DMS53 (cell line): Measurements from ENCODE around the gene SIM2.
A peak's percentile ranks its signal among the peaks of the same experiment; 100 is the strongest.

Experiments used
- DNase-seq: peaks from one replicate; lab custom pipeline; 2025; lab: John Stamatoyannopoulos, UW

The SIM2 gene

DNA sequence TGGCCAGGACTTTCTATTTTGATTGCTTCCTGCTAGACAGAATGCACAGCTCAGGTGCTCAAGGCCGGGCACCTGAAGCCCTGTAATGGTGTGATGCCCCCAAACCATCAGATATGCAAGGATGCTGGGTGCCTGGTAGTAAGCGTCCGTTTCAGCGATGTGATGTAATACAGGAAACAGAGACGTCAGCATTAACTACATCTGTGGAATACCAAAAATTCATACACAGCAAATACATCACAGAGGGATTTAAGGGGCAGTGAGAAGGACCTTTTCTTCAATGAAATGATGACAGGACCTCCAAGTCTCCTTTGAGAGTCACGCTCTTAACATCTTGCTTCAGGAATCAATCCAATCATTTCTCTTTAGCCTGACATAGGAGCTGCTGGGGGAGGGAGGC lies 64.4 kb downstream of the SIM2 start:
- DNase-seq: no peak

DNA sequence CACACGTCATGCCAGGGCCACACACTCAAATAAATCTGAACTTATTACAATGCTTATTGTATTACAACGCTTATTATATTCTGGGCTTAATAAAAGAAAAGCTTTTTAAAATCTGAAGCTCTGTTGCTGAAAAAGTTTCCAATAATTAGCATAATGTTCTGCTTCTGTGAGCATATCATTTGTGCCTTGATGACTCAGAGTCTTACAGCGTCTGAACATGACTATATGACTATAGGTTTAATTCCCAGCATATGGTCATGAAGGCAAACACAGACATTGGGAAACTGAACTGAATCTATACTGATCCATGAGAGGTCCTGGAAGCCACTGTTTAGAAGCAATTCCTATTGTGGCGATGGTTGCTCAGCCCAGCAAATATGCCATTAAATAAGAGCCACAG lies 66.3 kb downstream of the SIM2 start:
- no peak for DNase-seq

DNA sequence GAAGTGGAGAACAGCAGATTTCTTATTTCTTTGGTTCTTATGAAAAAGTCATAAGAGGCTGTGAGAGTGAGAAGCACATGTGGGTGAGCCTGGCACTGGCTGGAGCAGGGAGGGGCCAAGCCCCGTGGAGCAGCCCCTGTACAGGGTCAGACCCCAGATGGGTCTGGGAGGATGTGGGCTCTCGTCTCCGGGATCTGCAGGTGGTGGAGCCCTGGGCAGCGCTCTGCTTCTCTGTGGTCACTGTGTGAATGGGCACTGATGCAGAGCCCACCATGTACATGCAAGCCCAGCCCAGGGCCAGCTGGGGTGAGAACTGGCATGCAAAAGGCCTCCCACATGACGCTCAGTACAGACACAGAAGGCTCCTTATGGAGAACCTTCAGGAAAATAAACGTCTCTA lies 67.6 kb downstream of the SIM2 start:
- DNase-seq: no peak

DNA sequence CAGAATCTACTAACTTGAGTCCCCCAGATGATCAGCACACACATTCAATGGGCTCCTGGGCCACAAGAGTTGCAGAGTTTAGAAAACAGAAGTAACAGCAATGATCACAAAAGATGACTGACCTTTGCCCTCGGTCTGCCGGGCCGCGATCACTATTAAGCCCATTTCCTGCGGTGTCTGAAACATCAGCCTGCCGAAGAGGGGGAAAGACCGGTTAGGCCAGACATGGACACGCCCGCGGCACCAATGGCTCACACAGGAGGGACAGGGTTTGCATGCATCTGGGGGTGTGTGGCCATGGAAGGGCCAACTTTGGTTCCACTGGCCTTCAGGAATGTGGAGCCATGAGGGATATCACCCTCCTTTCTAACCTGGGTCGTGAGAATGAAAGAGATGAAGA lies 68.2 kb downstream of the SIM2 start:
- DNase-seq: no peak

DNA sequence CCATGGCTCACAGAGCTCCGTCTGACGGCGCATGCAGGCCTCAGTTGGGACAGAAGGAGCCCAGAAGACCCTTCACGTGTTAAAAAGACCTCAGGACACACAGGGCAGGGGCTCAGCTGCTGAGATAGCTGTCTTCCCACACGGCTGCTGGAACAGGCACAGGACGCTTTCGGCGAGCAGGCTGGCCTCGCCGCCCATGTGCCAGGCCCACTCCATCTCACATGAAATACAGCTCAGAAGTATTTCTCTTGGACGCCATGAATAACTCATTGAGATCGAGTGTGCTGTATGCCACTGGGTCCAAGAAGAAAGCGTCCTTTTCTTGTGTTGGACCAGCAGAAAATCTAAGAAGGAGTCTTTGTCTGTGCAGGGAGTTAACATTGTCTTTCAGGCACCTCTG lies 69.6 kb downstream of the SIM2 start:
- DNase-seq: no peak

DNA sequence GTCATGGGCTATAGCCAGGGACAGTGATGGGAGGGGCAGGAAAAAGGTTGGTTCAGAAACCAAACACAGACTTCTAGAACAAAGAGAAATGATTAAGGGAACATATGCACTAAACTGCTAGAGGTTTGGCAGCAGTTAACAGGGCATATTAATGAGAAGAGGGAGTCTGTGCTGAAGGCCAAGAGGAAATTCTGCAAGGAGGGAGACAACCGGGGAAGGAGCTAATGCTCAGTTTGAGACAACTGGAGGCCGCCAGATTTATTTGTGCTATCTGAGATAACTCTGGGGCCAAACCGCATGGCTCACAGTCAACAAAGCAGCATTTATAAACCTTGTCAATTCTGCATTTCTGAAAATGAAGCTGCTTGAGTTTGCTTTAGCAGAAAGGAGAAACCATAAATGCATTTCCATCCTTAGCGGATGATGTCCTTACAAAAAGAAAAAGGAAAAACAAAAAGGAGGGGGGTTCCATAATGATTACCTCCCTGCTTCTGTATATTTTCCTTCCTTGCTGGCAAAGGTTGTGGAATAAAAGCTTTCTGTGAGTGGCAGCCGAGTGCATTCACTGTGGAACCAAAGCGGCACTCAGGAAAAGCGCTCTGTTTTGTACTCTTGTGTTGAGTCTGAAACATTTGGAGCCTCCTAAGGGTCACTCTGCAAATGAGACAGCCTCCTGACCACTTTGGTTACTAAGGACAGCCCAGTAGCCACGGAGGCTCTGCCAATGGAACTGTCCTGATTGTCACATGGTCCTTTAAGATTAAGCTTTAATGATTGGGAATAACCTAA lies 70.3 kb downstream of the SIM2 start:
- DNase-seq: no peak

DNA sequence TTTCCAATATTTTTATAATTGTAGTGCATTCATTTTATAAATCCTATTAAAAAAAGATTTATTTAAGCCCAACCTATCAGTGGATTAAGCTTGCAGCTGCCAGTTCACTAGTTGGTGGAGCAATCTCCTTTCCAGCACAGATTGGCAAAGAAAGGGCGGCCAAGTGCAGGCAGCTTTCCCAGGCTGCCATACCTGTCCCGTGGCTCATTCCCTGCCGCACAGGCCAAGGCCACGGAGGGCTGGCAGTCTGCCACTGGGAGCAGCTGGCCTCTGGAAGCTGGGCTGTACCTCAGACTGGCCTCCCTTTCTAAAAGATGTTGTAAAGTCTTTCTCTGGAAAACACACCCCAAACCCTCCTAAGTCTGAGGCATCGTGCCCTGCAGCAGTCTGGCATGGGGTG lies 74.2 kb downstream of the SIM2 start:
- peak; percentile 62 for DNase-seq

DNA sequence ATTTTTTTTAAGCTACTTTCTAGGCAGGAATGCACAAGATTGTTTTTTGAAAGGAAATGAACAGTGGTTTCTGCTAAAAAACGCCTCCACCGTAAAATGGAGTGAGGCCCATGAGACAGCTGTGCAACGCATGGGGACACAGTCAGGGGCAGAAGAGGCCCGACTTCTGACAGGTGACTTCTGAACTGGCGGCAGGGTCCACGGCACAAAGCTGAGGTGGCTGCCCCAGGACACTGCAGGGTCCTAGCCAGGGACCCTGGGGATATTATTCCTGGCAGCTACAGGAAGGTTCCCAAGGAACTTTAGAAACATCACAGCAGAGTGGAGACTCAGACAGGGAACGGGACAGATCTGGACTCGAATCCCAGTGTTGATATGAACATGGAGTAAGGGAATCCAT lies 75.1 kb downstream of the SIM2 start:
- no peak for DNase-seq

DNA sequence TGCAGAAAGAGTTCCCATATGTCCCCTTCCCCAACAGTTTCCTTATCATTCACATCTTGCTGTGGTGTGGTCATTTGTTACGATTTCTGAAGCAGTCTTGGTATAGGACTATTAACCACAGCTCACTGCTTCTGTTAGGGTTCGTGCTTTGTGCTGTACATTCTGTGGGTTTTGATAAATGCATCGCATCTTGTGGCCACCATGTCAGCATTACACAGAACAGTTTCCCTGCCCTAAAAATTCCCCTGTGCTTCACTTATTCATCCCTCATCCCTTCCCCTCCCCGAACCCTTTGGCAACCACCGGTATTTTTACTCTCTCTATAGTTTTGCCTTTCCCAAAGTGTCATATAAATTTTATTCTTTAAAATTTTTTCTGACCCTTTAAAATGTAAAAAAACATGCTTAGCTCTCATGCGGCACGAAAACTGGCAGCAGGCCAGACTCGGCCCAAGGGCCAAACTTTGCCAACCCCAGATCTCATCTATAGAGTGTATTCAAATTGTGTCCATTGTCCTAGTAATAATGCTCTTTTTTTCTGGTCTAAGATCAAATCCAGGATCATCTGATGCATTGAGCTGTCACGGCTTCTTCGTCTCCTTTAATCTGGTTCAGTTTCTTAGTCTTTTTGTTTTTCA lies 78.2 kb downstream of the SIM2 start:
- DNase-seq: no peak

DNA sequence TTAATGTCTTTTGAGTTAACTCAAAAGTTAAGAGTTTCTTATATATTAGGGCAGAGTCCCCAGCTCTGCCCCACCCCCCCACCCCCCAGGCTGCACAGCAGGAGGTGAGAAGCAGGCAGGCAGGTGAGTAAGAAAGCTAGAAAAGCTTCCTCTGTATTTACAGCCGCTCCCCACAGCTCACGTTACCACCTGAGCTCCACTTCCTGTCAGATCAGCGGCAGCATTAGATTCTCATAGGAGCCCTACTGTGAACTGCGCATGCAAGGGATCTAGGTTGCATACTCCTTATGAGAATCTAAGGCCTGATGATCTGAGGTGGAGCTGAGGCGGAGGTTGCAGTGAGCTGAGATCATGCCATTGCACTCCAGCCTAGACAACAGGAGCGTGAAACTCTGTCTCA lies 81.9 kb downstream of the SIM2 start:
- no peak for DNase-seq

DNA sequence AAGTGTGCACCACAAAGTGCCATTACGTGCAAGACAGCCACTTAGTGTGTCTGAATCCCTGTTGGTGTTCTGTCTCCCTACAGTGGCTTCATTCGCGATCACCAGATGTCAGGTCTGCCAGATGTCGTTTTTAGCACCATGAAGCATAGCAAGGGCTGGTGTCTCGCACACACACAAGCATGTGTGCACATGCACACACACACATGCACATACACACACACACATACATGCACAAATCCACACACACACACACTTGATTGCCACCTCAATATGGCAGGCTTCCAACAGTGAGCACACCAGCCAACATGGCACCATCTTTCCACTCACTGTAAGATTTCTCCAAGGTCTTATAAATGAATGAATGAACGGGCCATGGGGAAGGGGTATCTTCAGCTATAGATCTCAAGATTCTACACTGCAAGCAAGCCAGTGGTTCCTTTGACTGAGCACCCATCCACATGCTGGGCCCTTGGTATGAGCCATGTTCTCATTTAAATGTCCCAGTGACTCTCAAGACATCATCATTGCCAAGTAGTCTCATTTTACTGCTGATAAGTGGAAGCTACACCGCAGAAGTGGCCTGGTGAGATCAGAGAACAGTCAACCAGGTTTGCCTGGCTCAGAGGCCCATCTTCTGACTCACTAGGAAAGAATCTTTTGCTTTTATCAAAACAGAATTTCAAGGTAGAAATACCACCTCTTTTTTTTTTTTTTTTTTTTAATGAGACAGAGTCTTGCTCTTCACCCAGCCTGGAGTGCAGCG lies 84.9 kb downstream of the SIM2 start:
- DNase-seq: peak; percentile 28

DNA sequence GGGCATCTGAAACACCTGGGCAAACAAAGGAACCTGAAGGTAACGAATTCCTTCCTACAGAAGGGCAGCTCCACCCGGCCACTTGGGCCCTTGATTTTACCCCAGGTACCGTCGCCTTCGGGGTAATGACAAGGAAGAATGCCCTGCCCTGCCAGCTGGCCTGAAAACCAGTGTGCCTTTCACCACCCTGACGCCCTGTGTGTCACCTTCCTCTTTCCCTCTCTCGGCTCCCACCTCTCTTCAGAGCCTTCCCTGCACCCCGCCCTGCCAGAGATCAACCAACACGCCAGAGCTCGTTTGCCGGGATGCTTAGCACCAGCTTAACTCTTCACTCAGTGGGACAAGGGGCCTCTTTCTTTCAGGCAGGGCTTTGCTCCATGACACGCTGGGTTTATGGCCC lies 86.0 kb downstream of the SIM2 start:
- DNase-seq: no peak

DNA sequence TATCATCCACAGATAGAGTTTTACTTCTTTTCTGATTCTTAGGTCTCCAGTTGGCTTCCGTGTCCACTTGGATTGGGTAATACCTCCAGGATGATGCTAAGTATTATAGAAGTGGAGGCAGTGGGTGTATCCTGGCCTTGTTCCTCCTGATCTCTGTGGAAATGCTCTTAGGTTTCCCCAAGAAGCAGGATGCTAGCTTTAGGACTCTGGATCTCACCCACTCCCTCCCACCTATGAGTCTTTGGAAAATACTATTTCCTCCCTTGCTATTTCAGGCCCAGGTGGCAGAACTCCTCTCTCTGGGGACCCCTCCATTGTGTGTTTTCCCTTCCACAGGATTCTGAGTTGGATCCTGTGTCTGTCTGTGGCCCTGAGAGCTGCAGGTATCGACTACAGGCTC lies 86.7 kb downstream of the SIM2 start:
- no peak for DNase-seq

DNA sequence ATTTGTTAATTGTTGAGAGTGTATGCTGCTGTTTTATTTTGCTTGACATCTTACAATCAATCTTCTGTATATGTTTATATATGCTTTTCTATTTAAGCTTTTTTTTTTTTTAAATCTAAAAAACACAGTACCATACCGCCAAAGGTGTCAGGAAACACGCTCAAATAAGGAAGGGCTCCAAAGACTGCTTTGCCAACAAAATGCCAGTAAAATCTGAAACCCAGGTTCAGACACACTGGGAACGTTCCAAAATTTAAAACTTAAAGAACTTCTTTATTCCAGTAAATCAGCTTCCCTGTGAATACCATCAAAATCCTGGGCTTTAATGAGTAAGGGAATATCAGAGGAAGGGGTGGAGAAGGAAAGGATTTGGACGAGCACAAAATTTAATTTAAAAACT lies 87.3 kb downstream of the SIM2 start:
- DNase-seq: no peak

DNA sequence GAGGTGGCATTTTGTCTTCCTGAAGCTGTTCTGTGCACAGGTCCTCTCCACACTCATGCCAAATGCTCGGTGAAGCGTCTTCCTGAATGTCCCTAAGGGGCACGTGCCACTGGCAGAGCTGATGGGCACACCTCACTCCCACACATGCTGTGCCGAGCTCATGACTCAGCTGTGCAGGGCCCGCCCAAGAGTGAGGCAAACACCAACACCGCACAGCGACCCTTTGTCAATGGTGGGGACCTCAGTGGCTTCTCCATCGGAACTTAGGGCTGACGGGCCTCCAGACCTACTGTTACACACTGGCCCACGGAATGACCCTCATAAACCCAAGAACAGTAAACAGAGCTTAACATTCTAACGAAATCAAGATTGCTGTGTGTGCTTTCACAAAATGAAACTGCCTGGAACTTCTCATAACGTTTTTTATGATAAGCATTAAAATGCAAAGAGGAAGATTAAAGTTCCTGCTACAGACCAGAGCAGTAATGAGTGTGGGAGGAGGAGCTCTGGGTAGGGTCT lies 89.3 kb downstream of the SIM2 start:
- DNase-seq: no peak

DNA sequence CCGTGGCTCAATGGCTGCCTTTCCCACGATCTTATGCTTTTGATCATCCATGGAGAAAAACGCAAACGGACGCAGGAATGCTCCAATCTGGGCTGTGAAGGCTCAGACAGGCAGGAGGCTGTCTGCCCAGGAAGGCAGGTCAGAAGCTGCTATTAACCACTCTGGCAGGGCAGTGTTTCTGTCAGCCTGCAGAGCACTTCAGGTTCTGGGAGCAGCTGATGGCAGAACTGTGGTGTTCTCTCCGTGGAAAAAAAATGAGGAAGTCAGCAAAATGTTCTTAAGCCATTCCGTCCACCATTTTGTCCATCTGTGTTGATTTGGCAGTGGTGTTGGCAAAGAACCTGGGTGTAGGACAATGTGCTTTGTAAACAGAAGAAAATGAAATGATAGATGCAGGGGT lies 91.7 kb downstream of the SIM2 start:
- DNase-seq: no peak

DNA sequence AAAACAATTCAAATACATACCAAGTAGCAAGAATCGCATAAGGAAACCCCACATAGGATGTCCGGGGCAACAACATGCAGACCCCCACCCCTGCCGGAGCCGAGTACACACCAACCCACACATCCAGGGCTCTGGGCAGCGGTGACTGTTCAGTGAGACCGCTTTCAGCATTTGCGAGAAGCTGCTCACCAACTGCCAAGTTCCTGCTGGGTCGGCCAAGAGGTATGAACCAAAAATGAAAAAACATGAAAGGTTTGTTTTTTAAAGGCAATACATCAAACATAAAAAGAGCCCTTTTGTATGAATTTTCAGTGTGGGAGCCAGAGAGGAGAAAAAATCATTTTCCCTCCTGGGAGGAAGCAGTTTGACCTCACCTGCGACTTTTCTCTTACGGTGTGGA lies 92.3 kb downstream of the SIM2 start:
- DNase-seq: no peak

DNA sequence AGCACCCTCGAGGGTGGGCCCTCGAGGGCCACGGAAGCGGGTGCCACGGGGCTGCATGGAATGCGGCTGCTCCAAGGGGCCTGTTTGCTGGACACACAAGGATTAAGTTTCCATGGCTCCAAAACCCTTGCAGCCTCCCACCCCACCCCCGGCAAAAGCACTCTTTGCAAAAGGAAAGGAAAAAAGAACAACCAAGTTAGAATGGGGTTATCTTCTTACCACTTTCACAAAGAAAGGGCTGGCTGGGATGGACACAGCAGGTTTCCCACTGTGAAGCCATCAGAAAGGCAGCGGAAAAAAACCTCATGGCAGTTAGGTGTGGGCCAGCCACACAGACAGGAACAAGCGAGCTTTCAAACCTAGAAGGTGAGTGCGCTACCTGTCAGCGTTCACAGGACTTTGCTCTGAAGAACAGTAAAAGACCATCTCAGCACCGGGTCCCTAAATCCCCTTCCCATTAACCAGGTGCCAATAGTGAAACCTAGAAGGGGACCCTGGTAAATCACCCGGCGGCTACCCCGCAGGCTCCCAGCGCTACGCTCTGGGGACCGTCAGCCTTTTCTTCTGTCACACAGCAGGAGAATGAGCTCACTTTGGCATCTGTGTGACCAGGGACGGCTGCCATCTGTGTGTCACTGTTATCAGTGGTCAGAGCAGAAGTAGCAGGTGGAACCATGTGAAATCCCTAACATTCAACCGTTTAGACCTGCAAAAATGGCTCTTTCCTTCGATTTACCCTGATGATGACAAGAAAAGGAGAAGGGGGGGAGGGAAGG lies 93.0 kb downstream of the SIM2 start:
- DNase-seq: peak; percentile 54

DNA sequence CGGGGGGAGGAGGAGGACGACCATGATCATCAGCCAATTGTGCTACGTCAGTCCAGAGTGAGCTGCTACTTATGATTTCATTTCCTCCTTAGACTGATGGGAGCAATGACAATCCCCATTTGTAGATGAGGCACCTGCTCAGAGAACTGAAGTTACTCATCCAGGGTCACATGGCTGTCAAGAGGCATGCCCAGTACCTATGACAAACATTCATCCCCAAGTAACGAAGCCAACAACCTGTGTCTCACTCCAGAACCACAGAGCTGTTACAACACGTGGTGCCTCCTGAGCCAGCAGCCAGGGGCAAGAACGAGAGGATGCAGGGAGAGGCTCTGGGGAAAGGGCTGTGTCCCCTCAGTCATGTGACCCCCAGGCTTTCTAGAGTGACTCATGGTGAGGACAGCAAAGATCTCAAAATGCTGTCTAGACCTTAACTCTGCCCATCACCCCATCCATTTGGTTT lies 93.6 kb downstream of the SIM2 start:
- peak; percentile 84 for DNase-seq

DNA sequence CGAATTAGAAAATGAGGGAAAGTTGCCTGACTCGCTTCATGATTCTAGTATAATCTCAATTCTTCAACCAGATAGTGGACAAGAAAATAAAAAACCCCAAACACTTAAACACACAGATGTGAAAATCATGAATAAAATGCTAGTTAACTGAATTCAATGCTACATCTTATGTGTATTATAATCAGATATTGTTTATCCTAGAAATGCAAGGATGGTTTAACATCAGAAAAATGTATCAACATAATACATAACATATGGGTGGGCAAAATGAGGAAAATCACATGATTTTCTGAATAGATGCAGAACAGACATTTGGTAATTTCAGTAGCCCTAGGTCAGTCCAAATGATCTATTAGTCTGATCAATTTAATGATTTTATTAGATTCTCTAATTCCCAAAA lies 97.2 kb downstream of the SIM2 start:
- no peak for DNase-seq

DNA sequence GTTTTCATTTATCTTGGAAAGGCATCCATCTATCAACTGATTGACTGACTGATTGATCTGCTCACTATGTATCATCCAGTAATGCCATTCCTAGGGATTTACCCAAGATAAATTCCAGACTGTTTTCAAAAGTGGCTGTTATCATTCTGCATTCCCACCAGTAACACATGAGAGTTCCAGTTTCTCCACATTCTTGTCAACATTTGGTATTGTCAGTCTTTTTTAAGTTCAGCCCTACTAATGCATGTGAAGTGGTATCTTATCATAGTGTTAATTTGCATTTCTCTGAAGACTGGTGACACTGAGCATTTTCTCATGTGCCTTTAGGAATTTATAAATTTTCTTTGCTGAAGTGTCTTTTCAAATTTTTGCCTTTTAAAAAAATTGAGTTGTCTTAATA lies 99.6 kb downstream of the SIM2 start:
- no peak for DNase-seq
